ENCODE results near the gene APOBEC3H.

DNA sequence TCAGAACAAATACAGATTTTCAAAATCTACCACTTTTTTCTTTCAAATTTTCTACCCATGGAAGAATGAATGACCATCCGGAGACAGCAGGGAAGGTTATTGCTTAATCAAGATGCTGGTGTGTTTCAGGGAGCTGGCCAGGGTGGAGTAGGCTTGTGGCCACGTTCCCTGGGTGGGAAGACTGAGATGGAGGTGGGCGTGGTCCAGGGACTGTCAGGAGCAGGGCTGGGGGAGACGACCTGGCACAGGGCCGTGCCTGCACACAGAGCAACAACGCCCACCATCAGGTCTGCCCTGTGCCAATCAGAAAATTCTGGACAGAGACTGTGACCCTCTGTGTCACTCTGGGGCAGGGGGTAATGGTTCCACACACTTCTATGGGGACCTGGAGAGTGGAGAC is 7.1 kb upstream of the APOBEC3H start:
- TF ChIP-seq CTCF (IDR thresholded peaks at IDR 0.05) (no peak), POLR2A (IDR thresholded peaks at IDR 0.05) (no peak), EP300 (IDR thresholded peaks at IDR 0.05) (no peak)
